Fibroblast of pulmonary artery (primary cell): ENCODE results near the gene GFY.
A peak's percentile ranks its signal among the peaks of the same experiment; 100 is the strongest.

Experiments used
- DNase-seq: peaks from one replicate; pipeline ENCODE4 v3.0.0-alpha.2; 2010; ENCODE audit warnings: low read depth
- H3K4me3 ChIP-seq: replicated peaks from 2 replicates; pipeline ENCODE4 v1.5.1; 2011; ENCODE audit warnings: low read depth, mild to moderate bottlenecking, control low read depth, low read length, moderate library complexity
- CTCF ChIP-seq: IDR thresholded peaks from 2 replicates; pipeline ENCODE4 v1.5.1; 2011; ENCODE audit warnings: mild to moderate bottlenecking, control low read depth, low read length, inconsistent platforms; ENCODE audit errors: missing control alignments

GFY gene

DNA sequence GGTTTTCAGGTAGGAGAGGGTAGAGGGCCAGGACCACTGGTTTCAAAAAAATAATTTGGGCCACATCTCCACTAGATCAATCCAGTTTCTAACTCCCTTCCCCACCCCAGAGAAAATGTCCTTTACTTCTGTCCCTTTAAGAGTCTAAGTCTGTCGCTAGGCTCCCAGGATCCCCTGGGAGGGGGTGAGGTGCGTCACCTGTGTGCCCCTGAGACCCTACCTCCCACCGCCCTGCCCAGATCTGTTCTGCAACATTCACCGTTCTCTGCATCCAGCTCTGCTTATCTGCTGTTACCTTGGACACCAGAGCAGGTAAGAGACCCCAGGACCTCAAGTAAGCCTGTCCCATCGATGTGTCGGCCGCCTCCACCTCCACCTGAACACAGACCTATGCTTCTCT is at the start of gene GFY:
GFY (plus strand) TSS at position 211 of the 400 bp plus-strand sequence. CDS start 1,043 bp downstream, outside the sequence.
- H3K4me3 ChIP-seq = no peak within 1 kb of the TSS

GRCh38 chr19:49378512-49378911 is 46.7 kb upstream of the GFY start:
- no peak overlapping the region for H3K4me3 ChIP-seq
- DNase-seq = no peak
- TF ChIP-seq CTCF = no peak

More for the DNA sequence above, at the start of gene GFY:
- DNase-seq = no peak
- TF ChIP-seq CTCF = no peak

- no peak for TF ChIP-seq CTCF
- no peak overlapping the region for H3K4me3 ChIP-seq
- no peak for DNase-seq
These were observed 44.8 kb upstream of the GFY start for GRCh38 chr19:49380391-49380790.

DNA sequence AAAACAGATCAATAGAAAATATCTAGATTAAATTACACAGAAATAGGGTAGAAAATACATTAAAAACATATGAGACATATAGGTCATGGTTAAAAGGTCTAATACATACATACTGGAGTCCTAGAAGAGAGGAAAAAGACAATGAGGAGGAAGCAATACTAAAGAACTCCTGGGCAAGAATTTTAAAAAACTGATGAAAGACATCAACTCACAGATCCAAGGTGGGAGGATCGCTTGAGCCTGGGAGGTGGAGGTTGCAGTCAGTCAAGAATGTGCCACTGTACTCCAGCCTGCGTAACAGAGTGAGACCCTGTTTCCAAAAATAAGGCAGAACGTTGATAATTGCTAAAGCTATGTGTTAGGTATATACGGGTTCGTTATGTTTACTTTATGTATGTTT is 42.5 kb upstream of the GFY start:
- no peak for TF ChIP-seq CTCF
- H3K4me3 ChIP-seq = no peak overlapping the region
- DNase-seq = no peak

- no peak for TF ChIP-seq CTCF
- H3K4me3 ChIP-seq = no peak overlapping the region
These were observed 41.6 kb upstream of the GFY start for GRCh38 chr19:49383599-49383998.

DNA sequence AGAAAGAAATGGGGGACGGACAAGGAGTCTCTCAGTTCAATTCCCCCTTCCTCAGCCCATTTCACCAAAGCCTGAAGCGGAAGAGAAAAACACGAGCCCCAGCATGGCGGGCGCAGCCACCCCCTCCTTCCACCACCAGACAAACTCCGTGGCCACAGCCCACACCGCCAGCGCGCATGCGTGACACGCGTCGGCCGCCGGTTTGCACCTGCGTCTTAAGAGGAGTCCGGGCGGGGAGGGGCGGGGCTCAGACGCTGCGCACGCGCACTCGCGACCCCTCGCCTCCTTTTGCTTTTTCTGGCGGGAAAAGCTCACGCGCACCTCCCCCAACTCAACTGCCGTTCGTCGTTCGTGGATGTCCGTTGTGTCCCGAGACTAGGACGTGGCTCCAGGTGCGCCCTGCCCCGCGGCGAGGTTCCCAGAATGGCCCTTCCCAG is 37.2 kb upstream of the GFY start, which contains the start of gene KASH5:
KASH5 (plus strand) TSS at position 314 of the 437 bp plus-strand sequence. CDS start 2,635 bp downstream, outside the sequence.
- no peak within 1 kb of the TSS for H3K4me3 ChIP-seq
- DNase-seq = peak; percentile 41
- no peak for TF ChIP-seq CTCF

More at GRCh38 chr19:49383599-49383998, 41.6 kb upstream of the GFY start:
- no peak for DNase-seq

DNA sequence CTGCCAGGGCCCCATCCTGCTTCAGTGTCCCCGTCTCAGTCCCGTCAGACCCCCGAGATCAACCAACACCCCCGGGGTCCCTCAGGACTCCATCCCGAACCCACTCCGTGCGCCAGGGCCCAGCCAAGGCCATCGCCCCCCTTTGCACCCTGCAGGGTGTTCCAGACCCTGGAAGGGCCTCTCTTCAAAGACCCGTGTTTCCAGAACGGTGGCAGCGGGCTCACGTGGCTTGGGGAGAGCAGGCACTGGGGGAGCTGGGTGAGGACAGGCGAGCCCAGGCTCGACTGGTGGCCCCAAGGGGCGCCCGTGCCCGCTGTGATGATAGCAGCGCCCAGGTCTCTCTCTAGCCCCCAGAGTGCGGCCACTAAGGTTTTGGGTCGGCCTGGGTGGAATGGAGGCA is 35.8 kb upstream of the GFY start:
- DNase-seq = no peak
- no peak overlapping the region for H3K4me3 ChIP-seq
- TF ChIP-seq CTCF = no peak
